Camera-type eye (tissue), 1 donor: ENCODE results near the gene SIAE. TPM values are rescaled to one million over a fixed set of nuclear protein-coding genes. Genes with fewer than 3 reads are reported as not detected.

Experiments
- total RNA-seq: library from RNA; depleted of rRNA; stranded (reverse); fragments of >200 nt; gene quantifications from one replicate; pipeline ENCODE4 v1.2.3, GENCODE V29; 2014

Gene SIAE, protein sequence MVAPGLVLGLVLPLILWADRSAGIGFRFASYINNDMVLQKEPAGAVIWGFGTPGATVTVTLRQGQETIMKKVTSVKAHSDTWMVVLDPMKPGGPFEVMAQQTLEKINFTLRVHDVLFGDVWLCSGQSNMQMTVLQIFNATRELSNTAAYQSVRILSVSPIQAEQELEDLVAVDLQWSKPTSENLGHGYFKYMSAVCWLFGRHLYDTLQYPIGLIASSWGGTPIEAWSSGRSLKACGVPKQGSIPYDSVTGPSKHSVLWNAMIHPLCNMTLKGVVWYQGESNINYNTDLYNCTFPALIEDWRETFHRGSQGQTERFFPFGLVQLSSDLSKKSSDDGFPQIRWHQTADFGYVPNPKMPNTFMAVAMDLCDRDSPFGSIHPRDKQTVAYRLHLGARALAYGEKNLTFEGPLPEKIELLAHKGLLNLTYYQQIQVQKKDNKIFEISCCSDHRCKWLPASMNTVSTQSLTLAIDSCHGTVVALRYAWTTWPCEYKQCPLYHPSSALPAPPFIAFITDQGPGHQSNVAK
- 7.4 TPM for total RNA-seq

DNA sequence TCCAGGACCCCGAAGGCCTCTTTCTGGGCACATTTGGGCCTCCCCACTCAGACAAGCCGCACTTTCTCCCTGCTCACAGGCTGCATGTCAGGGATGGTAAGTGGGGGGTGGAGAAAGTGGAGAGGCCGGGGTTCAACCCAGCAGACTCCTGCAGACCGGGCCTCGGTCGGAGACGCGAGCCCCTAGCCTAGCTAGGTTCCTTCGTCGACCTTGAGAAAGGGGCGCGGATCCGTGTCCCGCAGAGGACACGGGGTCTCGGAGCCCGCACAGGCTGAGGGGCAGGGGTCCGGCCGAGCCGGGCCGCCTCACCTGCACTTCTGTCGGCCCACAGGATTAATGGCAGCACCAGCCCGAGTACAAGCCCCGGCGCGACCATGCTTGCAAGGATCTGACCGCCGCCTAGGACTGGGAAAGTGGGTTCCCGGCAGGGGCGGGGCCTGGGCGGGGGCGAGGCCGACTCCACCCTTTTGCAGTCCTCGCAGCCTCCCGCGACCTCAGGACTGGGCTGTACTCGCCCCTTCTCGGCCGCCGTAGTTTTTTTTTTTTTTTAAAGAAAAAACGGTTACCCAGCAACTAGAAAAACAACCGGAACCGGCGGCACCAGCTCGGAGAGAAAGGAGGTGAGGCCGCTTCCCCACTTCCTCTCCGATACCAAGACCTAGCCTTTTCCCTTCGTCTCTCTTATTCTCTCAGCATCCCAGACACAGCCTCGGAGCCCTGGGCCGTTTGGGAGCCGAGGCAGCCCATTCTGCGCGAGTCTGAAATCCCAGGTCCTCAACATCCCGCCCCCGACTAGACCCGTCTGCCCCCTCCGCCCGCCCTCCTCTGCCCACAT, at the start of gene SIAE, which contains the start of gene SPA17:
TSS of gene SIAE (minus strand) at position 407 of the 835 bp plus-strand sequence. CDS start at position 376, 31 bp downstream.
TSS of gene SPA17 (plus strand) at position 572 of the 835 bp plus-strand sequence. CDS start 1,361 bp downstream, outside the sequence.

DNA sequence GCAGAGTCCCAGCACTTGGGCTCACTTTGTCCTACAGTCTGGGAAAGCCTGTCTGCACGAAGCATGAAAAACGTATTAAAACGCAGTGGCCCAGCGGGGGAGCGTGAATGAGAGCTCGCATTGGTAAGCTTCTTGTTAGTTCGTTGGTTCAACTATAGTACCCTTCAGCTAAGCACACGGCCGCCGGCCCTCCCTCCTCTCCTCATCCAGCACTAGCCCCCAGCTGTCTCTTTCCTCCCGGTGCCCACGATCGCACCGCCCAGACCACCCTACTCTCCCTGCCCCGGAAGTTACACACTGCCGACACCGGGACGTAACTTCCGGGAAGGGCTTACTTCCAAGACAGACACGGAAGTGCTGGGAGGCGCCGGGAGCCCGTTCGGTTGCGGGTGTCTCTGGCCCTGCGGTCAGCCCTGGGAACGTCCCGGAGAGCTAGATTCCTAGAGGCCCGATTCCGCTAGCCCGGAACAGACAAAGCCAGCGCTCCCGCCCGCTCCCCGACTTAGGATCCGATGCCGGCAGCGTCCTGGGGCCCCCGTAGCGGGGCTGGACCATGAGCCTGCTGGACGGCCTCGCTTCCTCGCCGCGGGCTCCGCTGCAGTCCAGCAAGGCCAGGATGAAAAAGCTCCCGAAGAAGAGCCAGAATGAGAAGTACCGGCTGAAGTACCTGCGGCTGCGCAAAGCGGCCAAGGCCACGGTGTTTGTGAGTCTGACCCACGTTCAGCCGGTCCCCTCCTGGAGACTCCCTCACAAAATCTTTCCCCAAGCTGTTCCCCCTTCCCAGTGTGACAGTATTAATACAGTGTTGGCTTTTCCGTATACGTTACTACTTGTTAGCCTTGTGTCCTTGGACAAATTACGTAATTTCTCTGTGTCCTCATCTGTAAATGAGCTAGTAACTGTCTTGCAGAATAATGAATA, 50.7 kb downstream of the SIAE start, which contains the start of gene TBRG1:
TSS of gene TBRG1 (plus strand) at position 334 of the 921 bp plus-strand sequence. CDS start at position 554, 220 bp downstream.

DNA sequence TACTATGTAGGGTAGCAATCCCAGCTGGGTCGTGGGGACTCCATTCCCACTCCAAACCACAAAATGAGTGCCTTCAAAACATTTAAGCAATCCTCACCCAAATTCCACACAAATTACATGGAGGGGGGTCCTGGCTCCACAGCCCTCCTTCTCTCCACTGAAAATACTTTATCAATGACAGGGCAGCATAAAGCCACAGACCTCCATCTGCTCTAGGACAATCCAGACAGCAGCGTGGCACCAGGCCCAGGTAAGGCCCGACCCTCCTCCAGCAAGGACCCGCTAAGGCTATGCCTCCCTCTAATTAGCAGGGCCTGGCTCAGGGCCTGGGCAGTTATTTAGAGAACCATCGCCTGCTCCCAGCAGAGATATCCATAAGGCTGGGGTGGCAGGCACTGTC, 62.5 kb downstream of the SIAE start, which contains the start of gene PANX3:
TSS of gene PANX3 (plus strand) at position 365 of the 400 bp plus-strand sequence. CDS start 129 bp downstream, outside the sequence.

Other genes starting within 250 kb of the SIAE start
- not detected for gene OR8B4, start 248.9 kb downstream of the SIAE start, total RNA-seq
- gene OR8B8, start 228.0 kb downstream of the SIAE start, total RNA-seq = not detected
- not detected for gene OR8B12, start 130.1 kb downstream of the SIAE start, total RNA-seq
- not detected for gene OR8A1, start 103.7 kb downstream of the SIAE start, total RNA-seq
- gene PANX3, start 62.3 kb downstream of the SIAE start, total RNA-seq = not detected
- gene TBRG1, start 50.9 kb downstream of the SIAE start, total RNA-seq = 24.1 TPM
- gene SPA17, start 165 bp upstream of the SIAE start, total RNA-seq = 7.8 TPM
- gene NRGN, start 66.2 kb upstream of the SIAE start, total RNA-seq = 1.2 TPM
- gene VSIG2, start 78.5 kb upstream of the SIAE start, total RNA-seq = 0.55 TPM
- gene ESAM, start 88.6 kb upstream of the SIAE start, total RNA-seq = 25.6 TPM
- 36.9 TPM for gene MSANTD2, start 126.7 kb upstream of the SIAE start, total RNA-seq
- 17.6 TPM for gene ROBO3, start 191.7 kb upstream of the SIAE start, total RNA-seq
- 17.7 TPM for gene ROBO4, start 224.1 kb upstream of the SIAE start, total RNA-seq
- not detected for gene HEPN1, start 245.5 kb upstream of the SIAE start, total RNA-seq